GM19455 (cell line): Measurements from ENCODE around the gene MAGEF1.

ENCODE experiments used
- ATAC-seq: cut with Tn5 transposase; IDR thresholded peaks from one replicate; pipeline ENCODE4 v1.9.1; 2021; ENCODE audit not compliant: unreplicated experiment

MAGEF1 gene, protein sequence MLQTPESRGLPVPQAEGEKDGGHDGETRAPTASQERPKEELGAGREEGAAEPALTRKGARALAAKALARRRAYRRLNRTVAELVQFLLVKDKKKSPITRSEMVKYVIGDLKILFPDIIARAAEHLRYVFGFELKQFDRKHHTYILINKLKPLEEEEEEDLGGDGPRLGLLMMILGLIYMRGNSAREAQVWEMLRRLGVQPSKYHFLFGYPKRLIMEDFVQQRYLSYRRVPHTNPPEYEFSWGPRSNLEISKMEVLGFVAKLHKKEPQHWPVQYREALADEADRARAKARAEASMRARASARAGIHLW

DNA sequence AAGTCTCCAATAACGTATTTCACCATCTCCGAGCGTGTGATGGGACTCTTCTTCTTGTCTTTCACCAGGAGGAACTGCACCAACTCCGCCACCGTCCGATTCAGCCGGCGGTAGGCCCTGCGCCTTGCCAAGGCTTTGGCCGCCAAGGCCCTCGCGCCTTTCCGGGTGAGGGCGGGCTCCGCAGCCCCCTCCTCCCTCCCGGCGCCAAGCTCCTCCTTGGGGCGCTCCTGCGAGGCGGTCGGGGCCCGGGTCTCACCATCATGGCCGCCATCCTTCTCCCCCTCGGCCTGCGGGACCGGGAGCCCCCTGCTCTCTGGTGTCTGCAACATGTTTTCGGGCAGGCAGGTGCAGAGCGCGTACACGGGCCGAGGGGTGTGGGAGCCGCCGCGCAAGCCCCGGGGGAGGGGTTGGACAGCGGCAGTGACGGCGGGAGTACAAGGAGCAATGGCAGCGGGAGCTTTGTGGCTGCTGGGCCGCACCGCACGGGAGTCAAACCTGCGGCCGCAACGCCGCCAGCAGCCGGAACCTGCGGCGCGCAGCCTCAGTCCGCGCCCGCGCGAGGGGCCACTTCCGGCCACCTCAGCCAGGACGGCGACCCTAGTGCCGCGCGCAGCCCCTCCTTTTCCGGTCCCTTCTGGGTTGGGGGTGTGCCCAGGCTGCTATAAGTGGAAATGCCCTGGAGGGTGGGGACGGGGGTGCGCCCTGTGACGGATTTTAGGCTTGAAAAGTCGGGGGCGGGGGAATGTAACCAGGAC, at the start of gene MAGEF1:
Gene MAGEF1, minus strand, starts transcription at position 572 of the 755 bp plus-strand sequence. Its CDS starts 243 bp downstream, at position 329.
- peak; percentile 69 for ATAC-seq

DNA sequence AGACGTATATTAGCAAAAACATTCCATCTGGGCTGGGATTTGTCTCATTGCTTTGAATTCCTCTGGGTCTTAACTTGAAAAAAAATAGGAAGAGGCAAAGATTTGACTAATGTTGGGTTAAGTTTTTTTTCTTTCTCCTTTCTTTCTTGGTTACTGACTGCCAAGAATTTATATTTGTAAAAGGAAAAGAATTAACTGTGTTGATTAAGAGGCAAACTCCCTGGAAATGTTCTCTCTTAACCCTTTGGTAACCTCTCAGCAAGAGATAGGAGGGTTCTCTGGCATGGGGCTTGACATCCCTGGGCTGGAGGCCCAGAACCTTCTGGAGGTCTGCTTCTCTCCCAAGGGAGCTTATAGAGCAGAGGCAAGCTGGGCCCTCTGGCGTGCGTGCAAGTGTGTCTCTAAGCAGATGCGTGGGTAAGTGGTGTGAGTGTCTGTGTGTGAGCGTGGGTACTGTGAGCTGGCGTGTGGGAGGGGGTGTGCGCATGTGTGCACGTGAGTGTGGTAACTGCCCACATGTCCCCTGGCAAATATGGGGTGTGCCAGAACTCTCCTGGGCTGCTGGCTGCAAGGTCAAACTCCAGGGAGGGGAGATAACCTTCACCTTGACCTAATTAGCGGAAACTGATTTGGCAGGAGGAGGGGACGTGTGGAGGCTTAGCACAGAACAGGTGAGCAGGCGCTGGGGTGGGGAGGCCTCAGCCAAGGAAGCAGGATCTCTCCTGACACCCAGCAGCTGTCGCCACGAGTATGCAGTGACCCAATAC, 49.4 kb upstream of the MAGEF1 start:
- no peak for ATAC-seq

DNA sequence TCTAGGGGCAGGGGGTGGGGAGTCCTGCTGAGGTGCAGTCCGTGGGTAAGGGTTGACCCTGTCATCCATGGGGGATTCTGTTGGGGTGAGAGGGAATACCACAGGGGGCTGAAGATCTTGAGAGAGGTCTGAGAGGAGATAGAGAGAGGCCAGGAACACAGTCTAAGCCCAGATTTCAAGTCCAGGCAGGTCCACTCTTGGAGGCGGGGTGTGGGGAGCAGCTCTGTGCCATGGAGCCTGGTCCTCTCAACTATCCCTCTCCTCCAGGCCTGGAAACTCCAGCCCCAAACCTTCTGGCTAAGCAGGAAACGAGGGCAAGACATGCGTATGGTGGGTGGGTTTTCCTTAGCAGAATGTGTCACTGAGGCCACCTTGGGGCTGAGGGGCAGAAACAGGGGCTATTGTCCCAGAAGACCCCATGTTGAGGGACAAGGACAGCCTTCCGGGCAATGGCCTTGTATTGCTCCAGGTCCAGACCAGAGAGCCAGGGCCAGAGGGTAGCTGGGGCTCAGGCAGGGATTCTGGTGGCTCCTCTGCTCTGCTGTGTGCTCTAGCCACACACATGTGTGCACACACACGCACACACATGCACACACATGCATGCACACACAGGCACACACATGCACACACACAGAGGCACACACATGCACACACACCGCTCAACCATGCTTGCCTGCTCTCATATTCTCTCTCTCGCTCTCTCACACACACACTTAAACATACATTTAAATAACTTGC, 48.6 kb upstream of the MAGEF1 start:
- ATAC-seq, result no peak

- ATAC-seq, result no peak
Measured at GRCh38 chr3:184759666-184760200, 47.9 kb upstream of the MAGEF1 start.

DNA sequence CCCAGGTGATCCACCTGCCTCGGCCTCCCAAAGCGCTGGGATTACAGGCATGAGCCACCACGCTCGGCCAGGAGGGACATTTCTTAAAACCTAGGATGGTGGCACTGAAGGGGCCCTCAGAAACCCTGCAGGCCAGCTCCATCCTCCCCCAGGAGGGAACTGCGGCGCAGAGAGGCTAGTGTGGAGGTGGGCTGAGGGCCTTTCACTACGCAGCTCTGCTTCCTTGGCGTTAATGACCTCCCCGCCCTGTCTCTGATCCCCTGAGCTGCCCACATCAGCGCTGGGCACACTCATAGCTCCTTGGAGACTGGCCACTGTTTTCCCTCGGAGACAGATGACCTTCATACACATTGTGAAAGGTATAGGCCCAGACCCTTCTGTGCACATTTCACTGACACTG, 46.2 kb upstream of the MAGEF1 start:
- no peak for ATAC-seq

DNA sequence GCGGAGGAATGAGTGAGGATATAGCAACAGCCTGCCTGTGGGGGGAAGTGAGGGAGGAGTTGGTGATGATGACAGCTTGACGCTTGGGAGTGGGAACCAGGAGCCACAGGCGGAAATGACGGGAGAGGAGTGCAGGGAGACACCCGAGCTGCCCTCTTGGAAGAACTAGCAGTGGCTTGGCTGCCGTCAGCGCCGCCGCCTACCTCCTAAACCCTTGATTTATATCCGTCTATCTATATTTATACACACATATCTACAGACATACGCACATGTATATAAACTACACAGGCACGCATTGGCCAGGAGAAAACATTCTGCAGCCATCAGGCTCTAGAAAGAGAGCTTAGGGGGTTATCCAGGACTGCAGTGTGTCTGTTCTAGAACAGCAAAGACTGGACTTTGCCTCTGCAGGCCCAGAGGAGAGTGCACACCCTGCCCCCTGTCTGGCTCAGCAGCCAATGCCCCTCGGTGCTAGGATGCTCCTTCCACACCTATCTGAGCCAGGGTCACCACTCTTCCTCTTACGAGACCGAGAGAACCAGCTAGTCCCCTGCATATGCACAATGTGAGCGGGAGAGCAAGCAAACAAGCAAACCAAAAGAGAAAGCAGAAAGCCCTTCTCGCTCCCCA, 45.3 kb upstream of the MAGEF1 start:
- no peak for ATAC-seq

GRCh38 chr3:184756151-184757021, 44.5 kb upstream of the MAGEF1 start:
- no peak for ATAC-seq

DNA sequence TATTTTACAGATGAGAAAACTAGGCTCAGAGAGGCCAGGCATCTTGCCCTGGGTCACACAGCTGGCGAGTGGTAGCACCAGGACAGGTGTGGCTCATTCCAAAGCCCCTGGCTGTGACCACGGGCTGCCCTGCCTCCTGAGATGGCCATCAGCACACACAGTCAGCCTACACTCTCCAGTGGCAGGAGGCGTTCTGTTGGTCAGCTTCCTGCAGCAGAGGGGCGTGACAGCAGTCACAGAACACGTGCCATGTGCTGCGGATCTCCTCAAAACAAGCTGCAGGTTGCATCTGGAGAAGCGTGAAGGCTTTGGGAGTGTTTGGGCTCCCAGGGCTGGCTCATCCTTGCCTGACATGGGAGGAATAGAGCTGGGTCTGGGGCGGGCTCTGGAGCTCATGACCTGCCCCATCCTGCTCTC, 43.5 kb upstream of the MAGEF1 start:
- no peak for ATAC-seq

DNA sequence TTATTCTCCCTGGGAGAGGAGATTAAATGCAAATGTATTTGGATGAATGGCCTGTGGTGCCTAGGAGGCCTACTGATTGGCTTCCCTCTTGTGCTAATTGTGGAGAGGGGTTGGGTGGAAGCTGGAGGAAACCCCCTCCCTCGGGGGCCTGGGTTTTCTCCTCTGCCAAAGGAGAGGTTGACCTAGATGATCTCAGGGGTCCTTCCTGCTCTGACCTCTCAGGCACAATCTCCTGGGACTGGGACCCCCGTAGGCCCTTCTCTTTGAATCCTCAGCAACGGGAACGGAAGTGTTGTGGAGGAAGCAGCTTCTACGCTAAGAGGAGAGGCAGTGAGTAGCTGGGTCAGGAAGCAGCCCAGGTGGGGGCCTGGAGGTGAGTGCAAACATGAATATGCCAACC, 40.5 kb upstream of the MAGEF1 start:
- ATAC-seq, result no peak

GRCh38 chr3:184751204-184752040, 39.6 kb upstream of the MAGEF1 start:
- ATAC-seq, result no peak

- ATAC-seq, result no peak
Measured at GRCh38 chr3:184750349-184751083, 38.7 kb upstream of the MAGEF1 start.

DNA sequence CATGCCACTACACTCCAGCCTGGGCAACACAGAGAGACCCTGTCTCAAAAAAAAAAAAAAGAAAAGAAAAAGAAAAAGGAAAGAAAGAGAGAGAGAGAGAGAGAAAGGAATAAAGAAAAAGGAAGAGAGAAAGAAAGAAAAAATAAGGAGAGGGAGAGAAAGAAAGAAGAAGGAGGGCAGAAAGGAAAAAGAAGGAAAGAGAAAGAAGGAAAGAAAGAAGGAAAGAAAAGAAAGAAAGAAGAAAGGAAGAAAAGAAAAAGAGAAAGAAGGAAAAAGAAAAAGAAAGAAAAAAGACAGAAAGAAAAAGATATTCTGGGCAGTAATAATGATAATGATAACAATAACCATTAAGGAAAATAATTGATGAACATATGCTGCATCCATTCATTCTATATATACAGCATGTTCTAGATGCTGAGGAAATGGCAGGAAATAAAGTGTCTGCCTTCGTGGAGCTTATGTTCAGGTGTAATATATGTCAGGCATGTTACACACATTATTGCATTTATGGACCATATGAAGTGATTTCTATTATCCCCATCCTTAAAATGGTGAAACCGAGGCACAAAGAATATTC, 37.4 kb upstream of the MAGEF1 start:
- no peak for ATAC-seq

- ATAC-seq, result no peak
Measured at GRCh38 chr3:184748219-184749135, 36.6 kb upstream of the MAGEF1 start.

- ATAC-seq, result no peak
Measured at GRCh38 chr3:184746131-184747120, 34.6 kb upstream of the MAGEF1 start.

GRCh38 chr3:184745526-184745925, 33.7 kb upstream of the MAGEF1 start:
- ATAC-seq, result no peak
